Ovary (tissue), 9 donors: ENCODE data around the gene UBE2S. TPM values are rescaled to one million over a fixed set of nuclear protein-coding genes. Genes with fewer than 3 reads are reported as not detected.

Experiments
- DNase-seq, 5 donors: peaks; one replicate each; pipeline ENCODE4 v3.0.0-alpha.2; 2019 to 2020
- H3K27ac ChIP-seq, 2 donors: fragments of 200-600 bp; one replicate each; pipeline versions ENCODE4 v1.5.1 to v1.8.0; 2019 to 2022
- H3K27me3 ChIP-seq: fragments of 200-600 bp; one replicate; pipeline ENCODE4 v1.8.0; 2022
- H3K36me3 ChIP-seq: fragments of 200-600 bp; sonication (generic); one replicate; pipeline ENCODE4 v1.5.1; 2019
- H3K4me1 ChIP-seq: one replicate; pipeline ENCODE4 v1.8.1; 2013; ENCODE audit warnings: mild to moderate bottlenecking, moderate library complexity; ENCODE audit not compliant: insufficient read depth
- H3K4me3 ChIP-seq: fragments of 200-600 bp; sonication (generic); one replicate; pipeline ENCODE4 v1.5.1; 2017
- H3K9me3 ChIP-seq, 2 donors: fragments of 200-600 bp in 1 of 2; sonication (generic) in 1 of 2; one replicate each; pipeline versions ENCODE4 v1.5.1 to v1.8.1; 2013 to 2019; ENCODE audit warnings: mild to moderate bottlenecking in 1 of 2, moderate library complexity in 1 of 2
- CTCF ChIP-seq, 3 donors: fragments of 450-650 bp in 2 of 3; fragments of 200-600 bp in 1 of 3; IDR thresholded peaks; one replicate each; pipeline versions ENCODE4 v1.5.1 to v1.8.0; 2016 to 2022; ENCODE audit warnings: antibody characterized with exemption in 3 of 3, mild to moderate bottlenecking in 1 of 3
- EP300 ChIP-seq: sonication (generic); formaldehyde crosslinking; IDR thresholded peaks from one replicate; pipeline ENCODE4 v1.6.1; 2017; ENCODE audit warnings: antibody characterized with exemption
- POLR2A ChIP-seq: fragments of 450-650 bp; IDR thresholded peaks from one replicate; pipeline ENCODE4 v1.6.1; 2017; ENCODE audit warnings: antibody characterized with exemption, mild to moderate bottlenecking, moderate library complexity
- WGBS, 3 donors: extraction: QIAGEN DNeasy Blood & Tissue Kit in 1 of 3; methylation state at CpG; one replicate each; pipeline versions ENCODE4 v1.1.5 to v1.1.7; 2013 to 2017; 5-methylcytosine and 5-hydroxymethylcytosine counted together
- intact Hi-C, 4 donors: fragments of 100-400 bp; cut with DNase I; formaldehyde crosslinking; loops; one replicate each; pipeline versions ENCODE4 v1.11.0 to v1.15.1; 2022 to 2023
- polyA plus RNA-seq, 2 donors: library from polyadenylated mRNA; stranded (reverse); fragments of 200-250 nt in 1 of 2; fragments of 350-450 nt in 1 of 2; fragmentation: Illumina TruSeq in 1 of 2; extraction: RNeasy Lipid Tissue Mini Kit (QIAGEN cat#74804) in 1 of 2; gene quantifications; one replicate each; pipeline ENCODE4 v1.2.3, GENCODE V29; 2013 to 2014
- total RNA-seq, 7 donors: library from RNA; depleted of rRNA in 2 of 7; stranded (reverse); fragments of >200 nt in 2 of 7; fragmentation: NEBNext Ultra II Directional in 3 of 7; extraction: Animal tissue kit (Norgen Biotek cat#: 25700) in 3 of 7; gene quantifications; one replicate each; pipeline versions ENCODE4 v1.1.0 to v1.2.4, GENCODE V29; 2016 to 2023
- donor health status: DM: no; HTN: no; CAD: no; lungs with moderate emphysema.
- donor health status: DM: no; HTN: no; CAD: no.
- donor health status: Bipolar disorder and iron deficiency.
- donor health status: DM: yes; HTN: yes; CAD: no.
- donor health status: DM: no; HTN: no; CAD: no.
- donor health status: DM: yes; HTN: yes; CAD: no.

Gene UBE2S
- total and polyA plus RNA-seq, 9 donors = 3.2 to 30.1 (median 16.1) TPM

- DNase-seq = no peak
- Histone ChIP-seq H3K36me3 (no peaks in the 10 kb centered on the region), H3K27ac (no peak overlapping the region), H3K27me3 (peaks cover 2% of the 10 kb centered on the region), H3K9me3 (no peaks in the 10 kb centered on the region), H3K4me3 (no peak overlapping the region), H3K4me1 (no peaks in the 10 kb centered on the region)
- WGBS, 3 donors = 70 to 78% (median 71%) methylated on average over 19 of the region's 19 CpGs
- no peak for TF ChIP-seq EP300
- no peak for TF ChIP-seq POLR2A
- intact Hi-C loops = no loop called here
These were observed 41.6 kb downstream of the UBE2S start for GRCh38 chr19:55365964-55366363.

- no peak overlapping the region for H3K27ac ChIP-seq
- TF ChIP-seq POLR2A = no peak
- 88 to 91% (median 89%) methylated on average over 8 of the region's 8 CpGs for WGBS, 3 donors
- no peaks in the 10 kb centered on the region for H3K36me3 ChIP-seq
- H3K9me3 ChIP-seq = no peaks in the 10 kb centered on the region
- H3K4me3 ChIP-seq = no peak overlapping the region
- no peaks in the 10 kb centered on the region for H3K4me1 ChIP-seq
- H3K27me3 ChIP-seq = peaks cover 2% of the 10 kb centered on the region
- intact Hi-C loops = no loop called here
- DNase-seq = no peak
These were observed 42.3 kb downstream of the UBE2S start for GRCh38 chr19:55365245-55365644.

- no peaks in the 10 kb centered on the region for H3K9me3 ChIP-seq
- no peaks in the 10 kb centered on the region for H3K4me1 ChIP-seq
- intact Hi-C loops = no loop called here
- H3K36me3 ChIP-seq = no peaks in the 10 kb centered on the region
- no peak within 1 kb of the TSS for H3K4me3 ChIP-seq
- TF ChIP-seq EP300 = no peak
- TF ChIP-seq CTCF (IDR thresholded peaks at IDR 0.05) = no peak
- no peak for TF ChIP-seq POLR2A
- 72 to 78% (median 74%) methylated on average over 25 to 27 of the region's 27 CpGs for WGBS, 3 donors
- DNase-seq = no peak
- no peak within 1 kb of the TSS for H3K27ac ChIP-seq
- no peaks in the 10 kb centered on the region for H3K27me3 ChIP-seq
These were observed 44.4 kb downstream of the UBE2S start, which contains the start of gene GARIN5B for GRCh38 chr19:55362990-55363716. TSS of gene GARIN5B (minus strand) at chr19:55363260. CDS start at chr19:55363066, 194 bp downstream.

- no peaks in the 10 kb centered on the region for H3K27me3 ChIP-seq
- no peak overlapping the region for H3K4me3 ChIP-seq
- H3K4me1 ChIP-seq = no peaks in the 10 kb centered on the region
- DNase-seq = no peak
- no peaks in the 10 kb centered on the region for H3K36me3 ChIP-seq
- no peak overlapping the region for H3K27ac ChIP-seq
- 80 to 85% (median 82%) methylated on average over 38 of the region's 38 CpGs for WGBS, 3 donors
- no peaks in the 10 kb centered on the region for H3K9me3 ChIP-seq
- TF ChIP-seq CTCF (IDR thresholded peaks at IDR 0.05) (no peak), EP300 (no peak), POLR2A (no peak)
- intact Hi-C loops = no loop called here
These were observed 45.2 kb downstream of the UBE2S start for GRCh38 chr19:55362174-55362989.

- WGBS, 3 donors = 89 to 92% (median 92%) methylated on average over 16 of the region's 16 CpGs
- H3K9me3 ChIP-seq = no peaks in the 10 kb centered on the region
- no peak for TF ChIP-seq EP300
- TF ChIP-seq POLR2A = no peak
- no peak for TF ChIP-seq CTCF (IDR thresholded peaks at IDR 0.05)
- intact Hi-C loops = no loop called here
- no peak overlapping the region for H3K27ac ChIP-seq
- no peaks in the 10 kb centered on the region for H3K4me1 ChIP-seq
- no peak for DNase-seq
- no peaks in the 10 kb centered on the region for H3K36me3 ChIP-seq
- H3K27me3 ChIP-seq = no peaks in the 10 kb centered on the region
- no peak overlapping the region for H3K4me3 ChIP-seq
These were observed 46.7 kb downstream of the UBE2S start for GRCh38 chr19:55360902-55361301.
